GM20000 (cell line): ENCODE data around the gene SERPINA4.
"Not testable (repeated sequence)": the region's sequence is repeated elsewhere in the genome, so short reads cannot be mapped to it uniquely, and the experiment has no call there.

Experiments used
- DNase-seq: peaks from one replicate; pipeline ENCODE4 v3.0.0; 2012; ENCODE audit warnings: low spot score
- TF ChIP-seq, protein P1 (sequence below): IDR thresholded peaks from 2 replicates; pipeline ENCODE4 v1.5.1; 2012; ENCODE audit warnings: mild to moderate bottlenecking, control low read depth; ENCODE audit errors: extremely low read depth, missing control alignments

SERPINA4 gene

DNA sequence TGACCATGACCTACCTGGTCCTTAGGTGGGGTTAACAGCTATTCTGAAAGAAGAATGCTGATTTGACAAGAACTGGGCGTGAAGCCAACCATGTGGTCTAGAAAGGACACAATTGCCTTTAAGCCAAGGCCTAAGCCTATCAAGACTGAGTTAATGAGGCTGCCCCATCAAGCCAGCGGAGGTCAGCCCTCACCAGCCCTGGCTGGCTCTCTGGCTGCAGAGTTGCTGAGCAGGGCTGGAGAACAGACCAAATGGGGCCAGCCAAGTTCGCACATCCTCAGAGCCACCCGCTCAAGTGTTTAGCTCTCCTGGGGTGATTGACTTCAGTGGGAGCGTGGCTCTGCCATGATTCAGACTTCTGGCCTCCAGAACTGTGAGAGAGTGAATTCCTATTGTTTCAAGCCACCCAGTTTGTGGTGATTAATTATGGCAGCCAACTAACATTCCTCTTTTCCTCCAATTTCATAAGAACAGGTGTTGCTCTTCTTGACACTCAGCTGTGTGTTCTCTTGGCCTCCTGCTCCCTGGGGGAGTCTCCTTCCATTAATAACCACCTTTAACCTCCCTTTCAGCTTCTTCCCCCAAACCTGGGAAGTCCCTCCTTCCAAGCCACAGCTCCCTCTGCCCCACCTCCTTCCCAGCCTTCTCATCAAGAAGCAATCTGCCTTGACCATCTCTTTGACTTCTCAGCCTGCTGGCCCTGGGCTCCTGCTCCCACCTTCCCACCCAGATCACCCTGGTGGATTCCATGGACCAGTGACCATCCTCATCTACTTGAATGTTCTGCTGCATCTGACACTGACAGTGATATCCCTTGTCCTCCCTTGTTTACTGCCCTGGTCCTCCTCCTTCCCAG lies 14.7 kb downstream of the SERPINA4 start:
- TF ChIP-seq, protein P1, sequence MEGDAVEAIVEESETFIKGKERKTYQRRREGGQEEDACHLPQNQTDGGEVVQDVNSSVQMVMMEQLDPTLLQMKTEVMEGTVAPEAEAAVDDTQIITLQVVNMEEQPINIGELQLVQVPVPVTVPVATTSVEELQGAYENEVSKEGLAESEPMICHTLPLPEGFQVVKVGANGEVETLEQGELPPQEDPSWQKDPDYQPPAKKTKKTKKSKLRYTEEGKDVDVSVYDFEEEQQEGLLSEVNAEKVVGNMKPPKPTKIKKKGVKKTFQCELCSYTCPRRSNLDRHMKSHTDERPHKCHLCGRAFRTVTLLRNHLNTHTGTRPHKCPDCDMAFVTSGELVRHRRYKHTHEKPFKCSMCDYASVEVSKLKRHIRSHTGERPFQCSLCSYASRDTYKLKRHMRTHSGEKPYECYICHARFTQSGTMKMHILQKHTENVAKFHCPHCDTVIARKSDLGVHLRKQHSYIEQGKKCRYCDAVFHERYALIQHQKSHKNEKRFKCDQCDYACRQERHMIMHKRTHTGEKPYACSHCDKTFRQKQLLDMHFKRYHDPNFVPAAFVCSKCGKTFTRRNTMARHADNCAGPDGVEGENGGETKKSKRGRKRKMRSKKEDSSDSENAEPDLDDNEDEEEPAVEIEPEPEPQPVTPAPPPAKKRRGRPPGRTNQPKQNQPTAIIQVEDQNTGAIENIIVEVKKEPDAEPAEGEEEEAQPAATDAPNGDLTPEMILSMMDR: no peak
- no peak for DNase-seq

DNA sequence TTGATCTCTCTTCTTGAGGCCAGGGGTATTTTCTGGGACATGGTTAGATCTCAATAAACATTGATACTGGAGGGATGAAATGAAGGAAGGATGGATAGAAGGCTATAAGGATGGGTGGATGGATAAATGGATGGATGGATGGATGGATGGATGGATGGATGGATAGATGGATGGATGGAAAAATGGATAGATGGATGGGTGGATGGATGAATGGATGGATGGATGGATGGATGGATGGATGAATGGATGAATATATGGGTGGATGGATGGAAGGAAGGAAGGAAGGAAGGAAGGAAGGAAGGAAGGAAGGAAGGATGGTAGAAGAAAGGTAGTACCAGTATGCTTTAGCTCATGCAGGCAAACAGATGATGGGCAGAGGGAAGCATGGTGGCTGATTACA lies 16.2 kb downstream of the SERPINA4 start:
- not testable (repeated sequence) for DNase-seq

DNA sequence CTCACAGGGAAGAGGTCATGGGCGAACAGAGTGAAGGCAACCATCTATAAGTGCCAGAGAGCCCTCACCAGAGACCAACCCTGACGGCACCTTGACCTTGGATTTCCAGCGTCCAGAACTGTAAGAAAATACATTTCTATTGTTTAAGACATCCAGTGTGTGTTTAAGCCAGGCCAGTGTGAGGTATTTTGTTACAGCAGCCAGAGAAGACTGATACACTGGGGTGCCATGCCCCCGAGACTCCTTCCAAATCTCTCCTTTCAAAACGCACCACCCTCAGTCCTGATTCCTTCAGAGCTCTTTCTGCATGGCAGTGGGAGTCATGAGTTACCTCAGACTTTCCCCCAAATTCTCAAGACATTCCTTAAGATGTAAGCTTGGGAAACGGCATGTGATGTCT lies 17.5 kb downstream of the SERPINA4 start:
- TF ChIP-seq, protein P1: no peak
- DNase-seq: no peak

DNA sequence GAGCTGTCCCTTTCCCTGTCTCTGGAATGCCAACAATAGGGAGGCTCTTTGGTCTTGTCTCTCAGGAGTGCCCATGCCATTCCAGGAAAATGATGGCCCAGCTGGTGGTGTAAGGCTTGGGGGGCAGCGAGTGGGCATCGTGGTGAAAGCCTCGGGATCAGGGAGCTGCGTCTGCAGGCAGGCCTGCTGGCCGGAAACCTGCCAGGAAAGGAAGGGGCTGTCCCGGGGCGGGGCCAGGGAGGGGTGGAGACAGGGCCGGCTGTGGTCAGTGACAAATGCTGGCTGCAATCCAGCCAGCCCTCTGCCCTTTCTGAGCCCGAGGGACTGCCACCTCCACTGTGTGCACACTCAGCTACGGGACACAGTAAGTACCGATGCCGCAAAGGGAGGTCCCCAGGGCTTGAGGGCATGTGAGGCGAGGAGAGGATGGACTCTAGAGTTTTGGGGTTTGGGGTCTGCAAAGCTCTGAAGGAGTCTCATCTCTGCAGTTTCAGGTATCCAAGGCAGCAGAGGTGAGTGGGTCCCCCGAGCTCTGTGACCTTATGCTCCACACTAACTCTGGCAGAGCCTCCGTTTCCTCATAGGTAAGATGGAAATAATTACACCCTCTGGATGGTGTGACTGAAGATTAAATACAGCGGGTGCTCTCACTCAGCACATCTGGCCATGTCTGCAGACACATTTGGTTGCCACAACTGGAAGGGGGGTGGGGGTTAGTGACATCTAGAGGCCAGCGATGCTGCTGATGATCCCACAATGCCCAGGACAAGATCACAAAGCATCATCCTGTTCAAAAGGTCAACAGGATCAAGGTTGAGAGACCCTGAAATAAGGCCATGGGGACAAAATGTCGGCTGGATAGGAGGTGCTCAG lies 20.1 kb downstream of the SERPINA4 start, which contains the start of gene SERPINA5:
Gene SERPINA5 (plus strand): TSS at position 300 of the 873 bp plus-strand sequence. CDS start 5,937 bp downstream, outside the sequence.
- TF ChIP-seq, protein P1: no peak
- DNase-seq: no peak

DNA sequence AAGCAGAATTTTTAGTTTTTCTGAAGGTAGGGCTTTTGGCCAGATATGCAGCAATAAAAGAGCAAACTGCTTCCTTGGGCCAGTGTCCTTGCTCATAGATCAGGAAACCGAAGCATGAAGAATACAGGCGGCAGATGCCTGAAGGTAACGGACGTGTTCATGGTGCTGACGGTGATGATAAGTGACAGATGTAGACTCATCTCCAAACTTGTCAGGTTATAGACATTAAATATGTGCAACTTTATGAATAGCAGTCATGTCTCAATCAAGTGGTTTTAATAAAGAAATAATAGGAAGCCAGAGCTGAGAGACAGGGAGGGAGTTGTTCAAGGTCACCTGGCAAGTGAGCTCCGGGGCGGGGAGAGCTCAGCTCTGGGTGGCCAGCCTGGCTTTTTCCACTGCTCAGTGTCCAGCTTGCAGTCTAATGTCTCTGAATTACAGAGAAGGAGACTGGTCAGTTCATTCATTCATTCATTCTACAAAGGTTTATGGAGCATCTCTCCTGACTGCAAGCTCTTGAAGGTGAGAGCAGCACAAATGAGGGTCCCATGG lies 21.0 kb downstream of the SERPINA4 start:
- TF ChIP-seq, protein P1: no peak
- DNase-seq: no peak

DNA sequence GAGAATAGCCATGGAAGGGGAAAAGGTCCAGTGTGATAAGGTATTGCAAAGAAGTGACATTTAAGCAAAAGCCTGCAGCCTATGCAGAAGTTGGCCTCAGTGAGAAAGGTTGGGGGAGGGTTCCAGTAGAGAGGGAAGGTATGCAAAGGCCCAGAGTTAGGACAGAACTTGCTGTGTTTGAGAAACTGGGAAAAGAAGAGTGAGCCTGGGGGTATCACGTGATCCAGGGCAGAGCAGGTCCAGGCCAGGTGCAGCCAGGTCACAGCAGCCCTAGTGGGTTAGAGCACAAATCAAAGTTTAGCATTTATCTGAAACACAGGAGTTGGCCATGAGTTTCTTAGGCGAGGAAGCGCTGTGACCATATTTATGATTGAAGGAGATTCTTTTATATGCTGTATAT lies 21.6 kb downstream of the SERPINA4 start:
- TF ChIP-seq, protein P1: no peak
- DNase-seq: no peak

DNA sequence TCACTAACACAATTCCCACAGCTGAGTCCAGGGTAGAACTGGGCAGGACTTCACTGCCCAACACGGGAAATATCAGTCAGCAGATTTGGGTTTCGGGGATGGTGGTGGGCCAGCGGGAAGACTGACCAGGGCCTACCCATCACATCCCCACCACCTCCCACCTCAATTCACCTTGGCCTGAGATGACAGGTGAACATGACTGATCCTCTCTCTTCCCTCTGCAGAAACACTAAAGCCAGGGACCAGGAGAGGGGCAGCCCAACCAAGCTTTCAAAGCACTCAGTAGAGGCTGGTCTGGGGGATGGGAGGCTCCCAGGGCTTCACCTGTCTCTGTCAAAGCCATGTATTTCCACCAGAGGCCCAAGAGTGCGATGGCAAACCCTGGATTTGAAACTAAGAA lies 22.3 kb downstream of the SERPINA4 start:
- no peak for DNase-seq
- TF ChIP-seq, protein P1: no peak
